ENCODE data around the gene PCDHB14.
"Not testable (repeated sequence)": the region's sequence is repeated elsewhere in the genome, so short reads cannot be mapped to it uniquely, and the experiment has no call there.

DNA sequence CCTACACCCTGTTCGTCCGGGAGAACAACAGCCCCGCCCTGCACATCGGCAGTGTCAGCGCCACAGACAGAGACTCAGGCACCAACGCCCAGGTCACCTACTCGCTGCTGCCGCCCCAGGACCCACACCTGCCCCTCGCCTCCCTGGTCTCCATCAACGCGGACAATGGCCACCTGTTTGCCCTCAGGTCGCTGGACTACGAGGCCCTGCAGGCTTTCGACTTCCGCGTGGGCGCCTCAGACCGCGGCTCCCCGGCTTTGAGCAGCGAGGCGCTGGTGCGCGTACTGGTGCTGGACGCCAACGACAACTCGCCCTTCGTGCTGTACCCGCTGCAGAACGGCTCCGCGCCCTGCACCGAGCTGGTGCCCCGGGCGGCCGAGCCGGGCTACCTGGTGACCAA lies 34.5 kb upstream of the PCDHB14 start:
- TF ChIP-seq, protein P1, sequence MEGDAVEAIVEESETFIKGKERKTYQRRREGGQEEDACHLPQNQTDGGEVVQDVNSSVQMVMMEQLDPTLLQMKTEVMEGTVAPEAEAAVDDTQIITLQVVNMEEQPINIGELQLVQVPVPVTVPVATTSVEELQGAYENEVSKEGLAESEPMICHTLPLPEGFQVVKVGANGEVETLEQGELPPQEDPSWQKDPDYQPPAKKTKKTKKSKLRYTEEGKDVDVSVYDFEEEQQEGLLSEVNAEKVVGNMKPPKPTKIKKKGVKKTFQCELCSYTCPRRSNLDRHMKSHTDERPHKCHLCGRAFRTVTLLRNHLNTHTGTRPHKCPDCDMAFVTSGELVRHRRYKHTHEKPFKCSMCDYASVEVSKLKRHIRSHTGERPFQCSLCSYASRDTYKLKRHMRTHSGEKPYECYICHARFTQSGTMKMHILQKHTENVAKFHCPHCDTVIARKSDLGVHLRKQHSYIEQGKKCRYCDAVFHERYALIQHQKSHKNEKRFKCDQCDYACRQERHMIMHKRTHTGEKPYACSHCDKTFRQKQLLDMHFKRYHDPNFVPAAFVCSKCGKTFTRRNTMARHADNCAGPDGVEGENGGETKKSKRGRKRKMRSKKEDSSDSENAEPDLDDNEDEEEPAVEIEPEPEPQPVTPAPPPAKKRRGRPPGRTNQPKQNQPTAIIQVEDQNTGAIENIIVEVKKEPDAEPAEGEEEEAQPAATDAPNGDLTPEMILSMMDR (IDR thresholded peaks at IDR 0.05): not testable (repeated sequence)
- TF ChIP-seq POLR2A (IDR thresholded peaks at IDR 0.05): not testable (repeated sequence)

All from adrenal gland (tissue), 5 donors.